SHP77 treated with DMSO at 0.1 percent for 48 hours (cell line): ENCODE measurements around the gene ST8SIA4.

ENCODE experiments used
- DNase-seq: peaks from one replicate; lab custom pipeline; 2025; lab: John Stamatoyannopoulos, UW

Gene ST8SIA4

DNA sequence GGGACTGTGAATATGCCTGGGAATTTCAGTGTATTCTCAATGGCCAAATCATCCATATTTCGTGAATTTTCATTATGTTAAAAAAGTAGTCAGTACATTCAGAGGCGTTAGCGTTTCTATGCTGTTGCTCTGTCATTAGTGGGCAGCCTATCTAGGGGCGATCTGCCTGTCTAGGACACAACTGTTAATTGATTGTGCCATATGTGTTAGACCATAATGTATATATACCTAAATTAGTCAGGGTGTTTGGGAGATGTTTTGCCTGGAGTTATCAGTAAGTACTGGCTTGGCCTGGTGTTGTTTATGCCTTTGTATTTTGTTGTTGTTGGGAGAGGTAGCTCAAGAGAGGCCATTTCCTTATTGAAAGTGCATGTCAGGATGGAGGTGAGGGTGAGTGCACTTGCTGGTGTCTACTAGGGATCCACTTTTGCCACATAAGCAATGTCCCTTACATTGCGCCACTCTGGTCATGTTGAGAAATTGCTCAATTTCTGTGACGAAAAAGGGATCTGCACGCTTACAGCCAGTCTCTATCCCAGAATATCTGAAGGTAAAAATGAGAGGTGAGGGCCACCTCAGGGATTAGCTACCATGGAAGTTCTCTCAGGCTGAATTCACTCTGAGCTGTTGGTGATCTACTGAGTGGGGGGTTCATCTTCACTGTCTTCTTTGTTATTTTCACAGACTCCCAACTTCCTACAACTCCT lies 123.3 kb downstream of the ST8SIA4 start:
- no peak for DNase-seq

DNA sequence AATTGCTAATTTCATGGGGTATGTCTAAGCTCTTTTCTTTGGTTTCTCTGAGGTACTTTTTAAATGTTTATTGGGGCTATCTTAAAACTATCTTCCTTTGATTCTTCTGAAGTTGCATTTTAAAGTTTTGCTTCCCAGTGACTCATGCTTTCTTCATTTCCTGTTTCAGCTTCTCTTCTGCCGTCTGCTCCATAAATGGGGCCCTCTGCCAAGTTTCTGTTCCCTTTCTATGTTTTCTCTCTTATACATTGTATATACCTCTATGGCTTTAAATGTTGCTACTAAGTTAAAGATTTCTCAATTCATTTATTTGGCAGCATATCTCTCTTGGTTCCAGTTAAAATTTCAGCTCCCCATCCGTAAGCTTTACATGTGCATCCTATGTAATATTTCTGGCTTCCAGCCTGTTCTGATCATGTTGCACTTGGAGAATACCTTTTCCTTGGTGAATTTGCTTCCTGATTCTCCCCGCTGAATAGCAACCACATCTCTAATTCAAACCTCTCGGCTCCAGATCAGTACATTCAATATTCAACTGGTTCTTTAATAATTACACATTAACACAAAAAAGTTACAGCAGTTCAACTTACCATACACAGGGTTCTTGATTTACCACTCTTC lies 125.3 kb downstream of the ST8SIA4 start:
- no peak for DNase-seq

DNA sequence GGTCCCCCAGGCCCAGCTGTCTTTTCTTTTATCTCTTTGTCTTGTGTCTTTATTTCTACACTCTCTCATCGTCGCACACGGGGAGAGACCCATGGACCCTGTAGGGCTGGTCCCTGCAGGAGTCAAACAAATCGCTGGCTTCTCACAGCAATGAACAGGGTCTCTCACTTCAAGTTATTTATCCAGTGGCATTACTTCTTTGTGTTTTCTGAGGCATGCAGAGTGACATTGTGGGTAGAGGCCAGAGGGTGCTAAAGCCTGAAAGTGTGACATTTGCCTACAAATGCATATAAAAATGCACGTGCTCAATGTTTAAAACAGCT lies 127.6 kb downstream of the ST8SIA4 start:
- DNase-seq, result no peak

DNA sequence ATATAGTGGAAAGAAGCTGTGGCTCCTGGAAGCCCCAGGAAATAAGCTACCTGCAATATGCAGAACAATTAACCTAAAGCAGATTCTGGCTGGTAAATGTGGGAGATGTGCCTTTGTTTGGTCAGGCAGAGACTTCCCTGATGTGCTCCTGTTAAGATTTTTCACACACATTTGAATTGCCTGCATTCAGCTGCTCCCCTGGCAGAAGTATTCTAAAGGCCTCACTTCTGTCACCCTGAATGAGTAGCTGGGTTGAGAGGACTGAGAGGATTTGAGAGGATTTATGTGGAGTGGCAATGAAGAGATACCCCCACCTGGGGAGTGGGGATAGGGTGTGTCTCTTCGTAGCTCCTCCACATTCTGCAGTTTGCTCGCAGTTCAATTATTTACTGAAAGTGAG lies 130.5 kb downstream of the ST8SIA4 start:
- DNase-seq, result no peak

DNA sequence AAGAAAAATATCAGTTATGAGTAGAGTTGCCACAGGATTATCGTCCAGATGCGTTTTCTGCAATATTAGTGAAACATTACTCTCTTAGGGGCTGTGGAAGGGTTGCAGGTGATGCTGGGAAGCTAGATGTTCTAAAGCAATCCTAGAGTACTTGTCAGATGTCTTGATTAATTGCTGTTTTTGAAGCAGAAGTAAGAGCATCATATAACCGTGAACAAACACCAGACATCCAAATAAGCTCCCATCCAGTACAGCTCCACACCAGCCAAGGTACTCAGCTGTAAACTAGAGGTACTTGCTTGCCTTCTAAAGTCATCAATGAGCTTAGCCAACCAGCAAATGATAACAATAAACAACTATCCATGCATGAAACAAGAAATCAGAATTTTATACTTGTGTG lies 131.1 kb downstream of the ST8SIA4 start:
- peak; percentile 70 for DNase-seq

DNA sequence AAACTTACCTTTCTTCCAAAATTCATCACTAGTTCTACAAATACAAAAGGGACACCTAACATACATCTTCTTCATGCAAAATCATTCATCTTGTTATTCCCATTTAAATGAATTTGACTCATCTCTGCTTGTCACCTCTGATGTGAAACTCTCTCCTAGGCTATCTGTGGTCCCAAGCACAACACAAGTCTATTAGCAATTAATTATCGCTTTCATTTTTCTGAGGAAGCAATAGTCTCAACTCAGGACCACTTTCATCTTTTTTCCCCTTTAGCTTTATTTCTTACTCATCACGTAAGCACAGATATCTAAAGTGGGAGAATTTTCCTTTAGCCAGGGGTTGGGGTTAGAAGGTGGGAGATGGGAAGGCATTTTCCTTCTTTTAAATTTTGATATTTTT lies 131.9 kb downstream of the ST8SIA4 start:
- DNase-seq, result no peak

DNA sequence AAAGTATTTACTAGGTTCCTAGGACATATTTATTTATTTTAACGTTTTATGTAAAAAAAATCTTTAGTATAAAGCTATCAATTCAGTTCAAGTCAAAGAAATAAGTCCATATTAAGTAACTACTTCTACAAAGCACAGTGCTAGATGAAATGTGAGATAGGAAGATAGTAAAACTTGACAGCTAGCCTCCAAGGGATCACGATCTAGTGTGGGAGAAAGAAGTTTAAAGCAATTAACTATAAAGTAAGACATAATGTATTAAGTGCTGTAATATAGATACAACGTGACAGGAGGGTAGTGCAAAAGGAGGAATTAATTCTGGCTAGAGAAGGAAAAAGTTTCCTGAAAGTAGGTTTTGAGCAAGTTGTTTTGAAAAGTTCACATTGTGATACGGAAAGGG lies 134.9 kb downstream of the ST8SIA4 start:
- no peak for DNase-seq

DNA sequence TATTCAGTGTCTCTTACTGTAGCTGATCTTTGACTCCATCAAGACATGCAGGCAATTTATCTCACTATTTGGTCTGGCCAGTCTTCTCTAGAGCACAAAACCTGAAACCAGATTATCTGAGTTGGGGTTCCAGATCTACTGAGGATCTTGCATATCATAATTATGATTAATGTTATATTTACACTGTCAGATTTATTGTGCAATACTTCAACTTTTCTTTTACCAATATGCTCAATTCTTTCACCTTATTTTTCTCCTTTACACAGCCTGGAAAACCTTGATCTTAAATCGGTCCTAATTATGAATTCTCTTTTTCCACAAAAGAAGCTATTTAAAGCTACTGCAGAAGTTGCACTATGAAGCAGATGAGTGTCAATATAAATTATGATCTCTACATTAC lies 140.1 kb downstream of the ST8SIA4 start:
- no peak for DNase-seq

DNA sequence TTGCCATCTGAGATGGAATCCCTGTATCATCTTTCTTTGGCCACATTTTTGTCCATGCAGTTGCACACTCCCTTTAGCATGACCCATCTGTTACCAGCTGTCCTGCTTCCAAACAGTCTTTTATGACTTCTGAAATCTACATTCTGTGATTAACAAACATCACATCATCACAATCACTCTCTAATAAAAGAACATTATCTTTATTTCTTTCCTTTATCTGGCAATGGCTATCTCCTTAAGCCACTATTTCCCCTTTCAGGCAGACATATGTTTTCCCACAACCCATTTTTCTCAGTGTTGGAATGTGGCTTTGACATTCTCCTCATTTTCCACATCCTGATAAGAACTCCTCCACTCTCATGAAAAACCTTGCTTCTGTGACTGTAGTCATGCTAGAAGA lies 141.0 kb downstream of the ST8SIA4 start:
- DNase-seq, result no peak

DNA sequence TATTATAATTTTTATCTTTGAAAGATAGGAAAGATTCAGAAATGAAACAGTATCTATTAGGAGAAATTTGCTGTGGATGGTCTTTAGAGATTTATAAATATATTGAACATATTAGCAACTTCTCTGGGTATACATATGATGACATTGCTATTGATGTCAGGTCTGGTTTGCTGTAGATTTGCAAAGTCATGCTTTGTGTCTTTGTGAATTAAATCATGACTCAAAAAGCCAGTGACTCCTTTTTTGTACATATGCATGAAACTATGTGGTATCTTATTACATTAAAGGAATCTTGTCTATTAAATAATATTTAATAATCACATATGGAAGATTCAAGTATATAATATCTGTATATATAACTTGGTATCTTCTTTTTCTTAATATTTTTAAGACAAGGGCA lies 141.9 kb downstream of the ST8SIA4 start:
- DNase-seq, result no peak

DNA sequence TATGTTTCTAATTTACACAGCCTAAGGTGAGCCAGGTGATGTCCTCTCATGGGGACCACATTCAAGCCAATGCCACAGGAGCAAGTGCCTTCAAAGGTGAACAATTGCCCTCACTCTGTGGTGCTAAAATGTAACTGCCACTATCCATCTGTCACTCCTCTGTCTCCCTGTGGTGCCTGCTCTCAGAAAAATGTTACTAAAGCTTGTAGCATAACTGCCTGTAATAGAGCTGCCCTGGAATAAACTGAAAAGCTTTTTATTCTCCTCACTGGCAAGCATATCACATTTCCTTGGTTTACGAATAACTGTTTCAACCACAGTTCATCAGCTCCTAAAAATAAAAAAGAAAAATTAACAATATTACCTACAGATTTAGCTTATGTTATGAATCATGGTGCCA lies 142.4 kb downstream of the ST8SIA4 start:
- no peak for DNase-seq

DNA sequence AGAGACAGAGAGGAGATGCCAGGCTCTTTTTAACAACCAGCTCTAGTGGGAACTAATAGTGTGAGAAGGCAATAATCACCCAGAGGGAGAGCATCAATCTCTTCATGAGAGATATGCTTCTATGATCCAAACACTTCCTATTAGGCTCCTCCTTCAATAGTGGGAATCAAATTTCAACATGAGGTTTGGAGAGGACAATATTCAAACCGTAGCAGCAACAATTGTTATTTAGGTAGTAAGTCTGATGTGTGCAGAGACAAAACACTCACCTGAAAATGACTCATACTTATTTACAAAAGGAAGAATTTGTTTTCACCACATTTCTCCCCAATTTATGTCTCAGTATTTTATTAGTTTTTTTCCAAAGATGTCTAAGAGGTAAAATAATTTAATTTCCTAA lies 144.3 kb downstream of the ST8SIA4 start:
- no peak for DNase-seq

DNA sequence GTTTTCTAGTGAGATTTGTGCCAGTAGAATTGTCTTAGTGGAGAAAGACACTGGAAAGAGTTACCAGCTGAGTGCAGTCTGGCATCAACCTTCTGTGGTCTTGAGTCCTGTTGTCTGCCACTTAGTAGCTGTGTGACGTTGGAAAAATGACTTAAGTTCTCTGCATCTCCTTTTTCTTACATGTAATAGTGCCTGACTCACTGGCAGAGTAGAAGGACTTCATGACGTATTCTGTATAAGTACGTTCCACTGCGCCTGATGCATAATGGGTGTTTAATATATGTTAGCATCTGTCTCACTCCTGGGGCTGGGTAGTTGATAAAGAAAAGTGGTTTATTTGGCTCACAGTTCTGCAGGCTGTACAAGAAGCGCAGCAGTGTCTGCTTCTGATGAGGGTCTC lies 144.8 kb downstream of the ST8SIA4 start:
- DNase-seq, result no peak

DNA sequence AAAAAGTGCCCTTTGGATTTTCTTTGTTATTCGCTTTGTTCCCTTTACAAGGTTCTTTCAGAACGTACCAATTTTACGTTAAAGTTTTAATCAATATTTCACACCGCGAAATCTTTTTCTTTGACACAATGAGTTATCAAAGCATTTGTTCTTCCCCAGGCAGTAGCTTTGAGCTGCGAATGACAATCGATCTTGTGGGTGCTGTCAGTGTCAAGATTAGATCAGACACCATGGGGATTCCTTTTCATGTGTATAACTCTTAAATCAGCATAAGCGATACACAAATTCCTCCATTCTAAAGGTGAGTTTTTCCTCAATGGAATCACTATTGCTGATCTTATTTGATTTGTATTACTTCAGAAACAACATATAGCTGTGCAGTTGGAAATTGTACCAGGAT lies 145.5 kb downstream of the ST8SIA4 start:
- no peak for DNase-seq
